HG03460 (cell line): ENCODE data around the gene ZBTB9.
"Not testable (repeated sequence)": the region's sequence is repeated elsewhere in the genome, so short reads cannot be mapped to it uniquely, and the experiment has no call there.

Source experiments
- ATAC-seq: cut with Tn5 transposase; IDR thresholded peaks from one replicate; pipeline ENCODE4 v1.9.1; 2021; ENCODE audit not compliant: unreplicated experiment

The ZBTB9 gene

DNA sequence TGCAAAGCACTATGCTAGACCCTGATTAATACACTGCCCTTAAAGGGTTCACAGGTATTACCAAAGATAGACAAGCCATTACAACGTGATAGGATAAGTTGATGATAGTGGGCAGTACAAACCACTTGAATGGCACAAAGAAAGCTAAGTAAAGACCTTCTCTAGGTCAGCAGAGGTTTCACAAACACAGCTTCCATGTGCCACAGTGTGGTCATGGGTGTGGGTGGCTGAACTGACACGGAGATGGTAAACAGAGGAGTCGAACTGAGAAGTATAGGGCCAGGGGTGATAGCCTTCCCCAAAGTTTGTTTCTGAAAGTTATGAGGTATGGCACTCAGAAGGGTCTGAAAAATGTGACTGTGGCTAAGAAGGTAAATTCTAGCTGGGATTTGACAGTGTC lies 4.3 kb downstream of the ZBTB9 start:
- ATAC-seq, result no peak

DNA sequence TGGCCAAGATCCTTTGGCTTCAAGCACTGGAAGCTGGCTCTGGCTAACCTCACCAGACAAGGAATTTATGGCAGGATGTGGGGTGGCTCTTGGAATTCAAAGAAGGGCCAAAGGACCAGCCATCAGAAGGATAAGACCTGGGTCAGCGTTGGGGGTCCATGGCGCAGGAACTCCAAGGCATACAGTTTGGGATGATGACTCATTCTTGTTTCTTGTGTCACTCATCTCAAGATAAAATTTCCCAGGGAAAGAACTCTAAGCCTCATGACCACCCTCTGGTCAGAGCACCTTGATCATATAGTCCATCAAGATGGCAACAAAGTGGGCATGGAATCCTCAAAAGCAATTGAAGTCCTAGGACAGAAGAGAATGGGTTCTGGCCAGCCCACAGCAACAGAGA lies 4.8 kb downstream of the ZBTB9 start:
- no peak for ATAC-seq

DNA sequence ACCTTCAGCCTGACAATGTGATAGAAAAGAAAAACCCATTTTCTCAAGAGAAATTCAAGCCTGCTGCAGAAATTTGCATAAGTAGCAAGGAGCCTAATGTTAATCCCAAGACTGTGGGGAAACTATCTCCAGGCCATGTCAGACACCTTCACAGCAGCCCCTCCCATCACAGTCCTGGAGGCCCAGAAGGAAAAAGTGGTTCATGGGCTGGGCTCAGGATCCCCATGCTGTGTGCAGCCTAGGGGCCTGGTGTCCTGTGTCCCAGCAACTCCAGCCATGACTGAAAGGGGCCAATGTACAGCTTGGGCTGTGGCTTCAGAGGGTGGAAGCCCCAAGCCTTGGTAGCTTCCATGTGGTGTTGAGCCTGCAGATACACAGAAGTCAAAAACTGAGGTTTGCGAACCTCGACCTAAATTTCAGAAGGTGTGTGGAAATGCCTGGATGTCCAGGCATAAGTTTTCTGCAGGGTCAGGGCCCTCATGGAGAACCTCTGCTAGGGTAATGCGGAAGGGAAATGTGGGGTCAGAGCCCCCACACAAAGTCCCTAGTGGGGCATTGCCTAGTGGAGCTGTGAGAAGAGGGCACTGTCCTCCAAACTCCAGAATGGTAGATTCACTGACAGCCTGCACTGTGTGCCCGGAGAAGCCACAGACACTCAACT lies 11.8 kb downstream of the ZBTB9 start:
- no peak for ATAC-seq

GRCh38 chr6:33467091-33467490 lies 12.7 kb downstream of the ZBTB9 start:
- no peak for ATAC-seq

- no peak for ATAC-seq
Measured at GRCh38 chr6:33469661-33470060, 15.3 kb downstream of the ZBTB9 start.

- ATAC-seq, result no peak
Measured at GRCh38 chr6:33477864-33478263, 23.5 kb downstream of the ZBTB9 start.

DNA sequence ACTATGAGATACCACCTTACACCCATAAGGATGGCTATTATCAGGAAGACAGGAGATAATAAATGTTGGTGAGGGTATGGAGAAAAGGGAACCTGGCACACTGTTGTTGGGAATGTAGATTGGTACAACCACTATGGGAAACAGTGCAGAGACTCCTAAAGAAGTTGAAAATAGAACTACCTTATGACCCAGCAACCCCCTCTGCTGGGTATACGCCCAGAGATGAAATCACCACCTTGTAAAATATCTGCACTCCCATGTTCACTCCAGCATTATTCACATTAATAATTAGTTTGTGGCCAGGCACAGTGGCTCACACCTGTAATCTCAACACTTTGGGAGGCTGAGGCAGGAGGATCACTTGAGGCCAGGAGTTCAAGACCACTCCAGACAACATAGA lies 26.8 kb downstream of the ZBTB9 start:
- no peak for ATAC-seq

GRCh38 chr6:33482620-33483019 lies 28.2 kb downstream of the ZBTB9 start:
- not testable (repeated sequence) for ATAC-seq

DNA sequence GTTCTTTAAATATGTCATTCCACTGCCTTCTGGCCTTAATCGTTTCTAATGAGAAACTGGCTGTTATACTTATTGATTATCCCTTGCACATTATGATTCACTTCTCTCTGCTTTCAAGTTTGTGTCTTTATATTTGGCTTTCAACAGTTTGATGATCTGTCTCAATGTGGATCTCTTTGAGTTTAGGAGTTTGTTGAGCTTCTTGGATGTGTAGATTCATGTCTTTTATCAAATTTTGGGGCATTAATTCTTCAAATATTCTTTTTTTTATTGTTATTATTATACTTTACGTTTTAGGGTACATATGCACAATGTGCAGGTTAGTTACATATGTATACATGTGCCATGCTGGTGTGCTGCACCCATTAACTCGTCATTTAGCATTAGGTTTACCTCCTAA lies 29.3 kb downstream of the ZBTB9 start:
- ATAC-seq, result no peak

GRCh38 chr6:33484673-33485262 lies 30.4 kb downstream of the ZBTB9 start:
- ATAC-seq, result not testable (repeated sequence)

GRCh38 chr6:33485680-33486079 lies 31.3 kb downstream of the ZBTB9 start:
- ATAC-seq, result not testable (repeated sequence)

- ATAC-seq, result no peak
Measured at GRCh38 chr6:33488339-33488738, 34.0 kb downstream of the ZBTB9 start.

DNA sequence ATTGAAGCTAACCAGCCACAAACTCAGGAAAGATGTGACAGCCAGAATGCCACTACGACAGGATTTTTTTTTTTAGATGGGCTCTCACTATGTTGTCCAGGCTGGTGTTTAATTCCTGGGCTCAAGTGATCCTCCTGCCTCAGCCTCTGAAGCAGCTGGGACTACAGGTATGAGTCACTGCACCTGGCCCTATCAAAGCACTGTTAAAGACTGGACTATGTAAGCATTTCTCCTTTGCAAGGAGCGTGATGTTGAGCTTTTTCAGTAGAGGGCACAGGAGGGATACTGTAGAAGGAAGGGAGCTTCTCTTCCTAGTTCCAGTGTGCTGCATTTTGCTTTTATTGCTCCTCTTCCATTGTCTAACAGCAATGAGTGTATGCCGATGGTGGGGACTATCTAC lies 35.8 kb downstream of the ZBTB9 start:
- no peak for ATAC-seq

- ATAC-seq, result no peak
Measured at GRCh38 chr6:33490621-33491020, 36.2 kb downstream of the ZBTB9 start.

DNA sequence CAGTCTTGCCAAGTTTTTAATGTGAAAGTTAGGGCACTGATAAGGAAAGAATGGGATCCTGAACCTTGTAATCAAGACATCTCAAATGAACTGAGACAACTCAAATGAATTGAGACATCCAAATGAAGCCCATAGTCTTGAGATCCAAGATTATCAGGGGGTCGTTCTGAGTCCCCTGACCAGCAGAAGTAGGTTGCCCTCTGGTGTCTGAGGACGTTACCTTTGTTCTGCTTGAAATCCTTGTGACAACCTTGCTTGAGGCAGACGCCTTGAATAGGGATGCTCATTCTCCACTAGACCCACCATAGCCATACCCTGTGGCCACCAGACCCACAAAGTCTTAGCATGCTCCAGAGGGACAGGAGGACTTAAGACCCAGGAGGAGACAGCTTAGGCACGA lies 37.7 kb downstream of the ZBTB9 start:
- ATAC-seq, result no peak

DNA sequence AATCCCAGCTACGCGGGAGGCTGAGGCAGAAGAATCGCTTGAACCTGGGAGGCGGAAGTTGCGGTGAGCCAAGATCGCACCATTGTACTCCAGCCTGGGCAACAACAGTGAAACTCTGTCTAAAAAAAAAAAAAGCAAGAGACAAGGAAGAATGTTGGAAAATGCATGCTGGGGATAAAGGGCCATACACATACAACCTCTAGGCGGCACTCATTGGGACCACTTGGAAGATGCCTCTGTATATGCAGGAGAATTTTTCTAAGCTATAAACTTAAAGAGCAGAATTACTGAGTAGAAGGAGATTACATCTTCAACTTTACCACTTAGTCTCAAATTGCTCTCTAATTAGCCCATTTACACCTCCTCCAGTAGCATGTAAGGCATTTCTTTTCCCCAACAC lies 42.8 kb downstream of the ZBTB9 start:
- no peak for ATAC-seq

GRCh38 chr6:33502486-33502885 lies 48.1 kb downstream of the ZBTB9 start:
- ATAC-seq, result no peak

- ATAC-seq, result no peak
Measured at GRCh38 chr6:33504486-33504885, 50.1 kb downstream of the ZBTB9 start.

- no peak for ATAC-seq
Measured at GRCh38 chr6:33505548-33506370, 51.4 kb downstream of the ZBTB9 start.
